COLO668 (cell line): ENCODE data around the gene HAVCR1.

Experiments
- DNase-seq: peaks from one replicate; lab custom pipeline; 2025; ENCODE audit not compliant: unreplicated experiment; lab: John Stamatoyannopoulos, UW

The HAVCR1 gene

GRCh38 chr5:157004893-157005551, 53.9 kb downstream of the HAVCR1 start:
- DNase-seq, result no peak

- no peak for DNase-seq
These were observed 67.2 kb downstream of the HAVCR1 start for GRCh38 chr5:156991714-156992113.

GRCh38 chr5:156984064-156984463, 74.9 kb downstream of the HAVCR1 start:
- no peak for DNase-seq

- no peak for DNase-seq
These were observed 77.4 kb downstream of the HAVCR1 start for GRCh38 chr5:156981481-156981880.
